ENCODE data around the gene SNRNP27. TPM values are rescaled to one million over a fixed set of nuclear protein-coding genes. Genes with fewer than 3 reads are reported as not detected.
A peak's percentile ranks its signal among the peaks of the same experiment; 100 is the strongest.

Gene SNRNP27
- total and polyA plus RNA-seq, 11 donors = 37.5 to 97.8 (median 55.0) TPM

DNA sequence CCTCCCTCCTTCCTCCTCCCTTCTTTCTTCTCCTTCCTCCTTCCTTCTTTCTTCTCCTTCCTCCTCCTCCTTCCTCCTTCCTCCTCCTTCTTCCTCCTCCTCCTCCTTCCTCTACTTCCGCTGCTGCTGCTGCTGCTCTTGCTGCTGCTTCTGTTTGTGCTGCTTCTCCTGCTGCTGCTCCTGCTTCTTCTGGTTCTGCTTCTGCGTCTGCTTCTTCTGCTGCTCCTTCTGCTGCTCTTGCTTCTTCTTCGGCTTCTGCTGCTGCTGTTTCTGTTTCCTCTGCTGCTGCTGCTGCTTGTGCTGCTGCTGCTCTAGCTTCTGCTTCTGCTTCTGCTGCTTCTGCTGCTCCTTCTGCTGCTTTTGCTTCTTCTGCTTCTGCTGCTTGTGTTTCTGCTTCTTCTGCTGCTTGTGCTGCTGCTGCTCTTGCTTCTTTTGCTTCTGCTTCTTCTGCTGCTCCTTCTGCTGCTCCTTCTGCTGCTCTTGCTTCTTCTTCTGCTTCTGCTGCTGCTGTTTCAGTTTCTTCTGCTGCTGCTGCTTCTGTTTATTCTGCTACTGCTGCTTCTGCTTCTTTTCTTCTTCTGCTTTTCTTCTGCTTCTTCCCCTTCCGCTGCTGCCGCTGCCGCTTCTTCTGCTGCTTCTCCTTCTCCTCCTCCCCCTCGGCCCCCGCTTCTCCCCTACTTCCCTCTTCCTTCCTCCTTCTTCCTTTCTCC is 8.6 kb downstream of the SNRNP27 start:
- Histone ChIP-seq H3K4me3 (peak overlapping the region in 1 of 12 donors; percentile 8), H3K27me3 (no peaks in the 10 kb centered on the region), H3K9me3 (no peaks in the 10 kb centered on the region), H3K4me1 (peaks cover 0 to 19% (median 0%) of the 10 kb centered on the region in 12 donors), H3K27ac (peak overlapping the region in 1 of 12 donors; percentile 66), H3K36me3 (peaks cover 0 to 94% (median 88%) of the 10 kb centered on the region in 9 donors)
- no peak for TF ChIP-seq POLR2A (IDR thresholded peaks at IDR 0.05)
- TF ChIP-seq, protein P1, sequence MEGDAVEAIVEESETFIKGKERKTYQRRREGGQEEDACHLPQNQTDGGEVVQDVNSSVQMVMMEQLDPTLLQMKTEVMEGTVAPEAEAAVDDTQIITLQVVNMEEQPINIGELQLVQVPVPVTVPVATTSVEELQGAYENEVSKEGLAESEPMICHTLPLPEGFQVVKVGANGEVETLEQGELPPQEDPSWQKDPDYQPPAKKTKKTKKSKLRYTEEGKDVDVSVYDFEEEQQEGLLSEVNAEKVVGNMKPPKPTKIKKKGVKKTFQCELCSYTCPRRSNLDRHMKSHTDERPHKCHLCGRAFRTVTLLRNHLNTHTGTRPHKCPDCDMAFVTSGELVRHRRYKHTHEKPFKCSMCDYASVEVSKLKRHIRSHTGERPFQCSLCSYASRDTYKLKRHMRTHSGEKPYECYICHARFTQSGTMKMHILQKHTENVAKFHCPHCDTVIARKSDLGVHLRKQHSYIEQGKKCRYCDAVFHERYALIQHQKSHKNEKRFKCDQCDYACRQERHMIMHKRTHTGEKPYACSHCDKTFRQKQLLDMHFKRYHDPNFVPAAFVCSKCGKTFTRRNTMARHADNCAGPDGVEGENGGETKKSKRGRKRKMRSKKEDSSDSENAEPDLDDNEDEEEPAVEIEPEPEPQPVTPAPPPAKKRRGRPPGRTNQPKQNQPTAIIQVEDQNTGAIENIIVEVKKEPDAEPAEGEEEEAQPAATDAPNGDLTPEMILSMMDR (IDR thresholded peaks at IDR 0.05) = no peak
- ATAC-seq (no peak), DNase-seq (peak in 3 of 5 donors; percentile 32 to 71 (median 37))
- WGBS, 4 donors = 58 to 68% (median 62%) methylated on average over 8 of the region's 8 CpGs
- intact Hi-C loops (cut with DNase I) = no loop called here

DNA sequence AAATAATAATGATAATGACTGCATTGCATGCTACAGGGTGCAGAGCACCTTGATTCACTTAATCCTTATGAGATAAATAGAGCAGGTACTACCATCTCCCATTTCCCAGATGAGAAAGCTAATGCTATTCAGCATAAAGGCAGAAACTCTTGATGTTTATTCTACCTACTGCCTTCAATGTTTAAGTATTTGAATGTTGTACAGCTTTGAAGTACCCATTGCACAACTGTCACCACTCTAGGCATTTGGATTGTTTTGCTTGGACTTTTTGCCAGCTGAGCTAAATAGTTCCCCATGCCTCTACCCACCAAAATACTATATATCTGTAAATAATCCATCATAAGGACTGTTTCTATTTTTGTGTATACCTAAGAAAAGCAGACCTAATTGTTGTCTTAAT is 13.5 kb downstream of the SNRNP27 start:
- DNase-seq = no peak
- no peaks in the 10 kb centered on the region for H3K9me3 ChIP-seq
- peaks cover 0 to 90% (median 89%) of the 10 kb centered on the region in 9 donors for H3K36me3 ChIP-seq
- no peak overlapping the region for H3K4me3 ChIP-seq
- ATAC-seq = no peak
- H3K4me1 ChIP-seq = peaks cover 0 to 6% (median 0%) of the 10 kb centered on the region in 12 donors
- TF ChIP-seq, protein P1 (IDR thresholded peaks at IDR 0.05) = no peak
- TF ChIP-seq POLR2A (IDR thresholded peaks at IDR 0.05) = no peak
- intact Hi-C loops (cut with DNase I) = loop anchor here in 2 of 10 donors (5.0 kb wide), 2 partner anchors 165 to 380 kb away; no protein-coding TSS in a partner anchor
- H3K27me3 ChIP-seq = no peaks in the 10 kb centered on the region
- no peak overlapping the region for H3K27ac ChIP-seq

DNA sequence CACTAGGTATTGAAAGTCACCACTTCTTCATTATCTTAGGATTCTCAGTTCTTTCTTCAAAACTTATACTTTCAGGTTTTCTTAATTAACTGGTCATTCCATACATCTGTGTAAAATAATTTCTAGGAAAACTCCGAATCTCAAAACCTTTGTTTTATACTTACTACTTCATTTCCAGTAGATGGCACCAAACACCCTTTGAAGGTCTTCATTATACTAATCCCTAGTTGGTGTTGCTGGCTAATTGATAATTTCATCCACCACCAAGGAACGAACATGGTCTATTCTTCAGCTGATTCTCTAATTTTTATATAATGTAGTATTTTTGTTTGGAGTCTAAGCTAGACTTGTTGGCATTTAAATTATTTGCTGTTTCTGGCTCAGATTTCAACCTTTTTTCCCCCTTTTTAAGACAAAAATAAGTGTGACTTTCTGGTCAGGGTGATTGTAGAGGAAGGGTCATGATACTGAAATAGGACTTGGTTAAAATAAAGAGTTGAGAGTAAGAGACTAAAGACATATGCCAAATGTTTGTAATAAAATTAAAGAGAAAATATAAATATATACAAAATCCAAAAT is 18.3 kb downstream of the SNRNP27 start:
- WGBS, 4 donors = 1 to 7% (median 3%) methylated on average over 2 of the region's 2 CpGs
- Histone ChIP-seq H3K27me3 (no peaks in the 10 kb centered on the region), H3K4me1 (peaks cover 0 to 37% (median 11%) of the 10 kb centered on the region in 12 donors), H3K27ac (peak overlapping the region in 6 of 12 donors; percentile 8 to 45 (median 26)), H3K36me3 (peaks cover 0 to 60% (median 50%) of the 10 kb centered on the region in 9 donors), H3K9me3 (no peaks in the 10 kb centered on the region), H3K4me3 (no peak overlapping the region)
- no peak for ATAC-seq
- no peak for DNase-seq
- TF ChIP-seq, protein P1 (IDR thresholded peaks at IDR 0.05) = peak; percentile 40 to 76 (median 67)
- no peak for TF ChIP-seq POLR2A (IDR thresholded peaks at IDR 0.05)
- intact Hi-C loops (cut with DNase I) = loop anchor here in 9 of 10 donors (2.0 to 10.0 kb wide), 9 partner anchors 159 to 393 kb away; partner anchors contain the start of genes FAM136A (in 7 of the 9), PCBP1 (in 2 of the 9) and TIA1 (in 2 of the 9)
